Loucy (cell line): Measurements from ENCODE around the gene MTURN.

Experiments used
- H2AFZ ChIP-seq: fragments of 200-600 bp; sonication (generic); 2 replicates; pipeline ENCODE4 v1.6.0; 2016; ENCODE audit warnings: antibody characterized with exemption, mild to moderate bottlenecking, low read length, moderate library complexity
- H3F3A ChIP-seq: fragments of 200-600 bp; 2 replicates; pipeline ENCODE4 v1.6.0; 2016; ENCODE audit warnings: antibody characterized with exemption, low read depth, mild to moderate bottlenecking
- H3K27me3 ChIP-seq: fragments of 200-600 bp; sonication (generic); 2 replicates; pipeline ENCODE4 v1.6.1; 2014; ENCODE audit warnings: low read length, mild to moderate bottlenecking; ENCODE audit not compliant: insufficient read depth, poor library complexity, severe bottlenecking
- H3K36me3 ChIP-seq: fragments of 200-600 bp; sonication (generic); 2 replicates; pipeline ENCODE4 v1.6.1; 2016; ENCODE audit warnings: low read length; ENCODE audit not compliant: insufficient read depth
- H3K4me1 ChIP-seq: fragments of 200-600 bp; sonication (generic); 2 replicates; pipeline ENCODE4 v1.5.1; 2014; ENCODE audit warnings: low read length, mild to moderate bottlenecking; ENCODE audit not compliant: insufficient read depth, poor library complexity, severe bottlenecking
- H3K4me2 ChIP-seq: fragments of 200-600 bp; sonication (generic); 2 replicates; pipeline ENCODE4 v1.6.0; 2014; ENCODE audit warnings: antibody characterized with exemption, low read length, low read depth, mild to moderate bottlenecking; ENCODE audit not compliant: poor library complexity, severe bottlenecking
- H3K4me3 ChIP-seq: fragments of 200-600 bp; sonication (generic); 2 replicates; pipeline ENCODE4 v1.5.1; 2014; ENCODE audit warnings: low read length, mild to moderate bottlenecking, mixed read lengths; ENCODE audit not compliant: poor library complexity, severe bottlenecking
- H3K79me2 ChIP-seq: fragments of 200-600 bp; sonication (generic); 2 replicates; pipeline ENCODE4 v1.6.1; 2014; ENCODE audit warnings: low read length; ENCODE audit not compliant: insufficient read depth
- H3K9ac ChIP-seq: fragments of 200-600 bp; sonication (generic); 2 replicates; pipeline ENCODE4 v1.6.0; 2014; ENCODE audit warnings: mild to moderate bottlenecking, low read depth, low read length, moderate library complexity; ENCODE audit not compliant: poor library complexity, severe bottlenecking
- H3K9me2 ChIP-seq: fragments of 200-600 bp; sonication (generic); replicated peaks from 2 replicates; pipeline ENCODE4 v1.6.1; 2016; ENCODE audit warnings: low read depth, low read length, mixed read lengths
- H3K9me3 ChIP-seq: fragments of 200-600 bp; sonication (generic); 2 replicates; pipeline ENCODE4 v1.6.1; 2014; ENCODE audit warnings: mild to moderate bottlenecking, antibody characterized with exemption, low read length, low read depth; ENCODE audit not compliant: insufficient read depth
- H4K20me1 ChIP-seq: fragments of 200-600 bp; sonication (generic); 2 replicates; pipeline ENCODE4 v1.6.0; 2014; ENCODE audit warnings: antibody characterized with exemption, low read length, mild to moderate bottlenecking; ENCODE audit not compliant: insufficient read depth, poor library complexity, severe bottlenecking
- EZH2phosphoT487 ChIP-seq: fragments of 200-600 bp; IDR thresholded peaks from 2 replicates; pipeline ENCODE4 v1.6.1; 2018; ENCODE audit warnings: antibody characterized with exemption, mild to moderate bottlenecking, moderate library complexity, borderline replicate concordance
- TF ChIP-seq, protein P1 (sequence below): fragments of 200-600 bp; sonication (generic); conservative IDR thresholded peaks from 2 replicates; pipeline ENCODE4 v1.5.1; 2014; ENCODE audit warnings: mild to moderate bottlenecking, antibody characterized with exemption, low read length

The MTURN gene

DNA sequence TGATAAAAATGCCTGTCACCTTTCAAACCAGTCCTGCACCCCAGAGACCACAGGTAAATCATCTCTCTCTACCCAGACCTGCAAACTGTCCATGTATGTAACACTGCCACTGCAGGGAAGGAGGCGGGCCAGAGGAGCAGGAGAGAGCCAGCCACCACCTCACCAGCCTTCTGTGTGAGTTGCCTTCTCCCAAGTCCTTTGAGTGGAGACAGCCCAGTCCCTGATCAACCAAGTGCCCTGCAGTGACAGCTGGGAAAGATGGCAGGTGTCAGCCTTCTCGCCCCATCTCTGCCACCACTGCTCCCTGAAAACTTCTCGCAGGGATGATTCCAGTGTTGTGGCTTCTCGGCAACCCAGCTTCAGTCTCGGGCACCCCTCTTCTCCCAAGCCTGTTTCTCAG is 42.4 kb downstream of the MTURN start:
- Histone ChIP-seq H4K20me1 (no peaks in the 10 kb centered on the region), H2AFZ (no peak overlapping the region), H3K27me3 (no peaks in the 10 kb centered on the region), H3K4me2 (no peak overlapping the region), H3K4me1 (peaks cover 8% of the 10 kb centered on the region), H3K79me2 (no peaks in the 10 kb centered on the region), H3K9ac (no peak overlapping the region), H3K9me3 (no peaks in the 10 kb centered on the region), H3K9me2 (no peaks in the 10 kb centered on the region), H3K36me3 (no peaks in the 10 kb centered on the region), H3K4me3 (no peak overlapping the region), H3F3A (no peaks in the 10 kb centered on the region)
- TF ChIP-seq, protein P1, sequence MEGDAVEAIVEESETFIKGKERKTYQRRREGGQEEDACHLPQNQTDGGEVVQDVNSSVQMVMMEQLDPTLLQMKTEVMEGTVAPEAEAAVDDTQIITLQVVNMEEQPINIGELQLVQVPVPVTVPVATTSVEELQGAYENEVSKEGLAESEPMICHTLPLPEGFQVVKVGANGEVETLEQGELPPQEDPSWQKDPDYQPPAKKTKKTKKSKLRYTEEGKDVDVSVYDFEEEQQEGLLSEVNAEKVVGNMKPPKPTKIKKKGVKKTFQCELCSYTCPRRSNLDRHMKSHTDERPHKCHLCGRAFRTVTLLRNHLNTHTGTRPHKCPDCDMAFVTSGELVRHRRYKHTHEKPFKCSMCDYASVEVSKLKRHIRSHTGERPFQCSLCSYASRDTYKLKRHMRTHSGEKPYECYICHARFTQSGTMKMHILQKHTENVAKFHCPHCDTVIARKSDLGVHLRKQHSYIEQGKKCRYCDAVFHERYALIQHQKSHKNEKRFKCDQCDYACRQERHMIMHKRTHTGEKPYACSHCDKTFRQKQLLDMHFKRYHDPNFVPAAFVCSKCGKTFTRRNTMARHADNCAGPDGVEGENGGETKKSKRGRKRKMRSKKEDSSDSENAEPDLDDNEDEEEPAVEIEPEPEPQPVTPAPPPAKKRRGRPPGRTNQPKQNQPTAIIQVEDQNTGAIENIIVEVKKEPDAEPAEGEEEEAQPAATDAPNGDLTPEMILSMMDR = no peak
- no peak for TF ChIP-seq EZH2phosphoT487

DNA sequence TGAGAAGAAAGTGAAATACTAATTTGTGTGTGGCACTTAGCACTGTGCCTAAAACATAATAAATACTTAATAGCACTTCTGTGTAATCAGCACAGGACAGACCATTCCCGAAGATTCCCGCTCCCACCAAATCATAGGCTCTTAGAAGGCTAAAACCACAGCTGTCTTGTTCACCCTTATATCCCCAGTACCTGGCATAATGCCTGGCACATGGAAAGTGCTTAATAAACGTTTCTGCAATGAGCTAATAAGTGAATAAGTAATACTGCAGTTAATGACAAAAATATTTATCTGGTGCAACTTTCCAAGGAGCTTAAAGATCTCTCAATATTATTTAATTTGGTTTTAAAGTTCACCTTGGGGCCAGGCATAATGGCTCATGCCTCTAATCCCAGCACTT is 43.2 kb downstream of the MTURN start:
- Histone ChIP-seq H3K4me1 (peaks cover 8% of the 10 kb centered on the region), H3K4me3 (no peak overlapping the region), H3K79me2 (no peaks in the 10 kb centered on the region), H3K9me2 (no peaks in the 10 kb centered on the region), H3K36me3 (no peaks in the 10 kb centered on the region), H3K27me3 (no peaks in the 10 kb centered on the region), H3K4me2 (no peak overlapping the region), H3K9me3 (no peaks in the 10 kb centered on the region), H4K20me1 (no peaks in the 10 kb centered on the region), H3F3A (no peaks in the 10 kb centered on the region), H2AFZ (no peak overlapping the region), H3K9ac (no peak overlapping the region)
- no peak for TF ChIP-seq EZH2phosphoT487
- TF ChIP-seq, protein P1 = no peak

DNA sequence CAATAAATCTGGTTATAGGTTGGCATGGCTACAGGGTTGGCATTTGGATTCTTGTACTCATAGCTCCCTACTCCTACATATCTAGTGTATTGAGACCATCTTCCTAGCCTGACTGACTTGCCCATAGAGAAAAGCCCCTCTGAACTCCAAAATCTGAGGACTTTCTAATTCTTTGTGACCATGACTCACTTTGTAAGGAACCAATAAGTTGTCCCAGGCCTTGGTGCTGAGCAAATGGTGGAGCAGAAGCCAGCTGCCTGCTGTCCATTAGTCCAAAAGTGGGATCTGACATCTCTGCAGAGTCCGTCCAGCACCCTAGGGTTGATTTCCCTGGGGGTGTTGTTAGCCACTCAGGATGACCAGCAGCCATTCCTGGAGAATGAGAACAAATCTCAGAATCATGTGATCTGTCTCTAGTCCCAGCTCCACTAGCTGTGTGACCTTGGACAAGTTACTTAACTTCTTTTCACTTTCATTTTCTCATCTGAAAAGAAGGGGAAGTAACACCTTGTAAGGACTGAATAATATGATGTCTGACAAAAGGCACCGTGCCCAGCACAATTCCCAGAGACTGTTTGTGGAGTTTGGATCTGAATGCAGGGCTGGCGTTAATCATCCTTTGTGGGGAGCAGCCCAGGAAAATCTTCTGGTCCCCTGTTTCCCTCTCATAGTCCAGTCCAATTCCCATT is 44.1 kb downstream of the MTURN start:
- Histone ChIP-seq H2AFZ (no peak overlapping the region), H3K9me3 (no peaks in the 10 kb centered on the region), H3F3A (no peaks in the 10 kb centered on the region), H3K4me3 (no peak overlapping the region), H3K36me3 (no peaks in the 10 kb centered on the region), H4K20me1 (no peaks in the 10 kb centered on the region), H3K9me2 (no peaks in the 10 kb centered on the region), H3K27me3 (no peaks in the 10 kb centered on the region), H3K4me2 (no peak overlapping the region), H3K79me2 (no peaks in the 10 kb centered on the region), H3K9ac (no peak overlapping the region), H3K4me1 (peaks cover under 1% of the 10 kb centered on the region)
- TF ChIP-seq, protein P1 = no peak
- TF ChIP-seq EZH2phosphoT487 = no peak
